ENCODE results near the gene TMEM151B. TPM values are rescaled to one million over a fixed set of nuclear protein-coding genes. Genes with fewer than 3 reads are reported as not detected.

Gene TMEM151B
- total and polyA plus RNA-seq, 9 of the 15 experiments (the other 6 are each of a cell fraction or from before 2014, with no cell fraction given) = not detected

DNA sequence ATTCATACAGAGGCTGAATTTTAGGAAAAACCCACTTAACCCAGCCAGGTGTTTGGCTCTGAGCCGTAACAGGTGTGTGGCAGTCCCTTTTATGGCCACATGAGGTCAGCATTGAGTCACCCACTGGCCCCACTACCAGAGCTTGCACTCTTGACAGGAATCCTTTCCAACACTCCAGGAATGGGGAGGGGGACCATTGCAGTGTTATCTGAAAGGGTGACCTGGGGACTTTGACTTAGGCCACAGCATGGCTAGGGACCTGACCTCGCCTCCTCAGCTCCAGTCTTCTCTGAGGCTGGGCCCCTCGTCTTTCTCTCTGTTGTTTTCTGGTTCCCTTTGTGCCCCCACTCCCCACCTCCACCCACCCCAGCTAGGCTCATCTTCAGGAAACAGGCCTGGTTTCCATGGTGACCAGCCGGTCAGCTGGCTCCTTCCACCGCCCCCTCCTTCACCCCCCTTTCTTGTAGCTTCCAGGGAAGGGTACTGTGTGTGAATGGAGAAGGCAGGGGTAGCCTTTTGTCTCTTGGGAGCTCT lies 2.1 kb upstream of the TMEM151B start (continued):
- TF ChIP-seq ZBTB17 (CRISPR knock-in tag; IDR thresholded peaks at IDR 0.05) (no peak), SP1 (CRISPR knock-in tag; IDR thresholded peaks at IDR 0.05) (peak; percentile 71), POLR2H (tag; IDR thresholded peaks at IDR 0.05; ENCODE audit: low read depth) (no peak), STAT6 (CRISPR knock-in tag; IDR thresholded peaks at IDR 0.05) (no peak), IRF2 (CRISPR knock-in tag; IDR thresholded peaks at IDR 0.05) (no peak), ZBTB40 (IDR thresholded peaks at IDR 0.05) (no peak), ZBTB40 (CRISPR knock-in tag; IDR thresholded peaks at IDR 0.05) (no peak), ZFP30 (CRISPR knock-in tag; IDR thresholded peaks at IDR 0.05; ENCODE audit: borderline replicate concordance) (no peak), MTF1 (CRISPR knock-in tag; IDR thresholded peaks at IDR 0.05; ENCODE audit: borderline replicate concordance) (no peak)
- TF ChIP-seq, protein P1, sequence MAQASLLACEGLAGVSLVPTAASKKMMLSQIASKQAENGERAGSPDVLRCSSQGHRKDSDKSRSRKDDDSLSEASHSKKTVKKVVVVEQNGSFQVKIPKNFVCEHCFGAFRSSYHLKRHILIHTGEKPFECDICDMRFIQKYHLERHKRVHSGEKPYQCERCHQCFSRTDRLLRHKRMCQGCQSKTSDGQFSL (CRISPR knock-in tag; IDR thresholded peaks at IDR 0.05) = no peak
- TF ChIP-seq, protein P1 (tag; IDR thresholded peaks at IDR 0.05) = no peak
- TF ChIP-seq, protein P2, sequence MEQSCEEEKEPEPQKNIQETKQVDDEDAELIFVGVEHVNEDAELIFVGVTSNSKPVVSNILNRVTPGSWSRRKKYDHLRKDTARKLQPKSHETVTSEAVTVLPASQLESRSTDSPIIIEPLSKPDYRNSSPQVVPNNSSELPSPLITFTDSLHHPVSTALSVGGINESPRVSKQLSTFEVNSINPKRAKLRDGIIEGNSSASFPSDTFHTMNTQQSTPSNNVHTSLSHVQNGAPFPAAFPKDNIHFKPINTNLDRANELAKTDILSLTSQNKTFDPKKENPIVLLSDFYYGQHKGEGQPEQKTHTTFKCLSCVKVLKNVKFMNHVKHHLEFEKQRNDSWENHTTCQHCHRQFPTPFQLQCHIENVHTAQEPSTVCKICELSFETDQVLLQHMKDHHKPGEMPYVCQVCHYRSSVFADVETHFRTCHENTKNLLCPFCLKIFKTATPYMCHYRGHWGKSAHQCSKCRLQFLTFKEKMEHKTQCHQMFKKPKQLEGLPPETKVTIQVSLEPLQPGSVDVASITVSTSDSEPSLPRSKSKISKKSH (CRISPR knock-in tag; IDR thresholded peaks at IDR 0.05) = no peak

All from K562 (cell line).